H1 (cell line): ENCODE measurements around the gene KAT14. TPM values are rescaled to one million over a fixed set of nuclear protein-coding genes. Genes with fewer than 3 reads are reported as not detected.

ENCODE experiments used
- BCL11A ChIP-seq, 2 experiments: IDR thresholded peaks; one replicate each; pipeline ENCODE4 v1.6.1; 2011; ENCODE audit warnings: low read depth in 2 of 2, low read length in 2 of 2, mild to moderate bottlenecking in 2 of 2
- EGR1 ChIP-seq: IDR thresholded peaks from 2 replicates; pipeline ENCODE4 v1.6.1; 2011; ENCODE audit warnings: low read depth, low read length, borderline replicate concordance
- KDM1A ChIP-seq: fragments of 200-600, 300-600 bp; sonication (generic); IDR thresholded peaks from 2 replicates; pipeline ENCODE4 v1.7.1; 2016; ENCODE audit warnings: mild to moderate bottlenecking, low read length, borderline replicate concordance
- NRF1 ChIP-seq: IDR thresholded peaks from 2 replicates; pipeline ENCODE4 v1.6.1; 2011; ENCODE audit warnings: mild to moderate bottlenecking, low read depth, low read length, improper control_type of control experiment
- POLR2AphosphoS5 ChIP-seq: IDR thresholded peaks from 2 replicates; pipeline ENCODE4 v1.6.1; 2011; ENCODE audit warnings: low read depth, low read length
- polyA plus RNA-seq, 7 experiments: library from polyadenylated mRNA; depleted of rRNA in 3 of 7; stranded (reverse) in 5 of 7; unstranded in 2 of 7; fragments of >200 nt in 5 of 7; fragments of 200-250 nt in 2 of 7; gene quantifications; 1 replicate in 5 of 7; 2 replicates in 1 of 7; 4 replicates in 1 of 7; pipeline versions ENCODE4 v1.2.1 to v1.2.3, GENCODE V29; 2011 to 2013; ENCODE audit warnings: missing spikeins in 2 of 7, mixed read lengths in 2 of 7
- total RNA-seq: library from RNA; stranded (reverse); fragmentation: NEBNext Ultra II Directional; extraction: Animal tissue kit (Norgen Biotek cat#: 25700); gene quantifications from 2 replicates; pipeline ENCODE4 v1.2.1, GENCODE V29; 2021

The KAT14 gene
- total and polyA plus RNA-seq, 2 of the 8 experiments (the other 6 are each of a cell fraction or from before 2014, with no cell fraction given) = 17.3 to 29.3 TPM

DNA sequence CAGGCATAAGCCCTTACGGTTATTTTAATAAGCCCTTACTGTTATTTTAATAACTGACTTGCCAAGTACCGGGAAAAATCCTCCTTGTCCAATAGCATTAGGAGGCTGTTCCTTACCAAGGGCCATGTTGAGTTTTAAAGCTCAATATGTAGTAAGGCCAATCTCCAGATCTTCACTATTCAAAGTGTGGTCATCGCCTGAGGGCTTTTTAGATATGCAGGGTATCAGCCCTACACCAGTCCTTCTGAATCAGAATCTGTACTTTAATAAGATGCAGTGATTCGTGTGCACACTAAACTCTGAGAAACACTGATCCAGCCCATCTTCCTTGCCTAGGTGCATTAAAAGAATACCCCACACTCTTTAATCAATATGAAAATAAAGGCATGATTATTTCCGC lies 77.9 kb downstream of the KAT14 start (continued):
- no peak for TF ChIP-seq NRF1
- TF ChIP-seq EGR1 = no peak
- no peak for TF ChIP-seq KDM1A
- TF ChIP-seq POLR2AphosphoS5 = no peak
- TF ChIP-seq BCL11A (IDR thresholded peaks at IDR 0.05; ENCODE audit: low read depth in 2 of 2, low read length in 2 of 2) = no peak
